Measurements from ENCODE around the gene NAA60.

The NAA60 gene

DNA sequence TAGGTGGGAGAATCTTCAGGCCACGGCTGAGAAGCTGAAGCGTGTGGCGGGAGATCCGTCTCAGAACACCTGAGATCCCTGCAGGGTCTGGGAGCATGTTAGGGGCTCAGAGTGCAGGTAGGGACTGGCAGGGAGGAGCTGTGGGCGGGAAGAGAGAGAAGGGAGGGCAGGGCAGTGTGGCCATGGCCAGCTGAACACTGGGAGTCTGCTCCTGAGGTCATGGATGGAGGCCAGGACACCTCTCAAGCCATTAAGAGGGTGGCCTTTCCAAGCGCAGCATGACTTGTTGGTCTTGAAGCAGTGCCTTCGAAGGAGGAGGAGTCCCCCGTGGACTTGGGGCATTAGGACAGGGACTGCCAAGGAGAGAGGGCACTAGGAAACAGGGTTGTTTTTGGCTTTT lies 23.7 kb downstream of the NAA60 start:
- Histone ChIP-seq H3K4me1 (no peaks in the 10 kb centered on the region), H3K27me3 (no peaks in the 10 kb centered on the region), H3K36me3 (peaks cover 13% of the 10 kb centered on the region), H3K4me3 (ENCODE audit: low read depth, low read length) (no peak overlapping the region), H3K9me3 (no peaks in the 10 kb centered on the region)
- no peak for DNase-seq
- TF ChIP-seq, protein P1, sequence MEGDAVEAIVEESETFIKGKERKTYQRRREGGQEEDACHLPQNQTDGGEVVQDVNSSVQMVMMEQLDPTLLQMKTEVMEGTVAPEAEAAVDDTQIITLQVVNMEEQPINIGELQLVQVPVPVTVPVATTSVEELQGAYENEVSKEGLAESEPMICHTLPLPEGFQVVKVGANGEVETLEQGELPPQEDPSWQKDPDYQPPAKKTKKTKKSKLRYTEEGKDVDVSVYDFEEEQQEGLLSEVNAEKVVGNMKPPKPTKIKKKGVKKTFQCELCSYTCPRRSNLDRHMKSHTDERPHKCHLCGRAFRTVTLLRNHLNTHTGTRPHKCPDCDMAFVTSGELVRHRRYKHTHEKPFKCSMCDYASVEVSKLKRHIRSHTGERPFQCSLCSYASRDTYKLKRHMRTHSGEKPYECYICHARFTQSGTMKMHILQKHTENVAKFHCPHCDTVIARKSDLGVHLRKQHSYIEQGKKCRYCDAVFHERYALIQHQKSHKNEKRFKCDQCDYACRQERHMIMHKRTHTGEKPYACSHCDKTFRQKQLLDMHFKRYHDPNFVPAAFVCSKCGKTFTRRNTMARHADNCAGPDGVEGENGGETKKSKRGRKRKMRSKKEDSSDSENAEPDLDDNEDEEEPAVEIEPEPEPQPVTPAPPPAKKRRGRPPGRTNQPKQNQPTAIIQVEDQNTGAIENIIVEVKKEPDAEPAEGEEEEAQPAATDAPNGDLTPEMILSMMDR (IDR thresholded peaks at IDR 0.05; ENCODE audit: low read depth, low read length) = no peak

DNA sequence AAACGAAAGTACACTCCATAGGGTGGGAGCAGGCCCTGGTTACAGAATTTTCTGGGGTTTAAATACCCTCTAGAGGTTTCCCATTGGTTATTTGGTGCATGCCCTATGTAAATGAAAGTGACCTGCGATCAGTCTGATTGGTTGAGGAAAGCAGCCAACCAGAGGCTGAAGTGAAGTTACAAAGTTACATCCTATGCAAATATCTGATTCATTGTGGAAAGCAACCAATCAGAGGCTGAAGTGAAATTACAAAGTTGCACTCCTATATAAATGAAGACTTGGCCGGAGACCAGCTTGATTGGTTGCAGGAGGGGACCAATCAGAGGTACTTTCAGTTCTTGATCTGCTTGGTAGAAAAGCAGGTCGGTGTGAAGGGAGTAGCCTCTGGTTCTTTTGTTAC lies 24.4 kb downstream of the NAA60 start:
- TF ChIP-seq, protein P1 (IDR thresholded peaks at IDR 0.05; ENCODE audit: low read depth, low read length) = no peak
- Histone ChIP-seq H3K4me1 (no peaks in the 10 kb centered on the region), H3K27me3 (no peaks in the 10 kb centered on the region), H3K9me3 (no peaks in the 10 kb centered on the region), H3K36me3 (peaks cover 13% of the 10 kb centered on the region), H3K4me3 (ENCODE audit: low read depth, low read length) (no peak overlapping the region)
- DNase-seq = peak; percentile 30

DNA sequence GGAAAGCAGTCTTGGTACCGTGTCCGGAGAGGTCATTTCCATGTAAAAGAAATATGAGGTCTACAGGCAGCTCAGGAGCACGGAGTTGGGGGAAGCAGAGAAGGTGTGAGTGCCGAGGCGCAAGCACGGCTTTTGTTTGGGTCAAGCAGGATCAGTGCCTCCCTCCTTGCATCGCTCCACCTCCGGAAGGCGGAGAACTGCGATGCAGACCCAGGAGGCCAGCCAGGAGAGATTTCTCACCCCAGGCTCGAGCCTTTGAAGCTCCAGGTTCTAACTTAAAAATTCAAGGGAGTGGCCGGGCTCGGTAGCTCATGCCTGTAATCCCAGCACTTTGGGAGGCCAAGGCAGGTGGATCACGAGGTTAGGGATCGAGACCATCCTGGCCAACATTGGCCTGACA lies 25.0 kb downstream of the NAA60 start:
- H3K4me3 ChIP-seq (ENCODE audit: low read depth, low read length) = no peak overlapping the region
- no peak for DNase-seq
- TF ChIP-seq, protein P1 (IDR thresholded peaks at IDR 0.05; ENCODE audit: low read depth, low read length) = no peak

DNA sequence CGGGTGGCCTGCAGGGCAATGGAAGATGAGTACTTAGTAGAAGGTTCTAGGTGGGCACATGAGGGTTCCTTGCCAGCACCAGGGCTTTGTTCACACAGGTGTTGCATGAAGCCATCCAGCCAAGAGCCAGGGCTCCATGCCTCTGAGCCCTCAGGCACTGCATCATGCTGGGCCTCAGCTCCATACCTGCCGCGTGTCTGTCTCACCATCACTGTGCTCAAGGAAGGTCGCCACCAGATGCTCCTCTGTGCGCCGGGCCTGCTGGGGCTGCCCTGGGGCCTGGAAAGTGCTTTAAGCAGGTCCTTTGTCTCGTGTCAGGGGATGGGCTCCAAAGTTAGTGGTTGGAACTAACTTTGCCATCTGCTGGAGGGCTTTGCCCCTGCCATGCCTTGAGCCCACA lies 26.3 kb downstream of the NAA60 start:
- TF ChIP-seq, protein P1 (IDR thresholded peaks at IDR 0.05; ENCODE audit: low read depth, low read length) = no peak
- Histone ChIP-seq H3K4me3 (ENCODE audit: low read depth, low read length) (no peak overlapping the region), H3K36me3 (peaks cover 13% of the 10 kb centered on the region), H3K27me3 (no peaks in the 10 kb centered on the region), H3K9me3 (no peaks in the 10 kb centered on the region), H3K4me1 (no peaks in the 10 kb centered on the region)
- no peak for DNase-seq

More for the DNA sequence above, 25.0 kb downstream of the NAA60 start:
- peaks cover 13% of the 10 kb centered on the region for H3K36me3 ChIP-seq
- no peaks in the 10 kb centered on the region for H3K9me3 ChIP-seq
- no peaks in the 10 kb centered on the region for H3K4me1 ChIP-seq
- no peaks in the 10 kb centered on the region for H3K27me3 ChIP-seq

DNA sequence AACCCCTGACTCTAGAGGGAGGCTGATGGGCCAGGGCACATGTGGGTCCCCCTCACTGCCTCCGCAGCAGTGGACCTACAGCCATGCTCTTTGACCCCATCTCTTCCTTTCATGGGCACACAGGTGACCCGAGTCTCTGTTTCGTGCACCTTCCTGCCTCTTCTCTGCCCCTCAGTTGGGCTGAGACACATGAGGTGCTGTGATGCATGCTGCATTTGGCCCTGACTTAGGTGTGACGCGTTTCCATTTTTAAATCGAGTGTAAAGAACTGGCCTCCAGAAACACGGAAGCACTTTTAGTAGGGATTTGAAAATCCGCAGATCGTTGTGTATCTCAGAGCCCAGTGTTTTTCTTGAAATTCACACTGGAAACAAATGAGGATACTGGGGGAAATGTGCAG lies 27.2 kb downstream of the NAA60 start:
- TF ChIP-seq, protein P1 (IDR thresholded peaks at IDR 0.05; ENCODE audit: low read depth, low read length) = no peak

DNA sequence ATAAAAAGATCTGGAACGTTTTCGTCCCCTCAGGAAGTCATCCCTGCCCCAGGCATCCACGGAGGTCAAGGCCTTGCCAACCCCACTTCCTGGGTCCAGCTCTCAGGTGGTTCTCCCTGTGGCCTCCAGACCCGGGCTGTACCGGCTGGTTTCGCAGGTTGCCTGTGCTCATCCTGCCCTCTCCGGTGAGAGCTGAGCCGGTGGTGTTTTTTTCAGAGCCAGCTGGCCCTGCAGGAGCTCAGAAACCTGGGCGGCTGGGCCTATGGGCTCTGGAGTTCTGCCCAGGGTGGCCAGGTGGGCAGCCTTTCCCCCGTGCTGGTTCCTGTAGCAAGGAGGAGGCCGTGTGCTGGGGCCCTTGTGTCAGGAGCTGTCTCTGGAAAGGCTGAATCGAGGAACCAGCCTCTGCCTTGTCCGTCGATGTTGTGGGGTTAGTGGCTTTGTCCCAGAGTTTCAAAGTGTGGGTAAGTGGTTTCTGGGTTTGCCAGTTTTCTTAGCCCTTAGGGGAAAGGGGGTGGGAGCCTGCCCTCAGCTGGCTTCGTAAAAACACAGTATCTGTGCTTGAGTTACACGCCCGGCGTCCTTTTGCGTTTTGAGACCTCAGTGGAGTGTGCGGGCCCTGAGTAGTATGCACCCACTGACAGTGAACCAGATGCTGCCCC lies 28.2 kb downstream of the NAA60 start:
- DNase-seq = no peak
- H3K4me1 ChIP-seq = no peaks in the 10 kb centered on the region
- H3K9me3 ChIP-seq = no peaks in the 10 kb centered on the region
- H3K4me3 ChIP-seq (ENCODE audit: low read depth, low read length) = no peak overlapping the region
- no peaks in the 10 kb centered on the region for H3K27me3 ChIP-seq
- peaks cover 6% of the 10 kb centered on the region for H3K36me3 ChIP-seq
- TF ChIP-seq, protein P1 (IDR thresholded peaks at IDR 0.05; ENCODE audit: low read depth, low read length) = no peak

More for the DNA sequence above, 27.2 kb downstream of the NAA60 start:
- Histone ChIP-seq H3K27me3 (no peaks in the 10 kb centered on the region), H3K36me3 (peaks cover 12% of the 10 kb centered on the region), H3K4me3 (ENCODE audit: low read depth, low read length) (no peak overlapping the region), H3K9me3 (no peaks in the 10 kb centered on the region), H3K4me1 (no peaks in the 10 kb centered on the region)
- no peak for DNase-seq
